ENCODE measurements around the gene REX1BD.

The REX1BD gene

GRCh38 chr19:18620311-18620710, 31.7 kb downstream of the REX1BD start:
- no peak for ATAC-seq
- TF ChIP-seq CSDC2 (CRISPR knock-in tag; IDR thresholded peaks at IDR 0.05) (no peak), POU6F1 (CRISPR knock-in tag; IDR thresholded peaks at IDR 0.05; ENCODE audit: borderline replicate concordance, low read depth) (no peak), CSRNP3 (CRISPR knock-in tag; IDR thresholded peaks at IDR 0.05) (no peak), ZFP3 (CRISPR knock-in tag; IDR thresholded peaks at IDR 0.05) (no peak), ZNF8 (CRISPR knock-in tag; IDR thresholded peaks at IDR 0.05) (no peak), GLIS3 (CRISPR knock-in tag; IDR thresholded peaks at IDR 0.05) (no peak), RARB (CRISPR knock-in tag; IDR thresholded peaks at IDR 0.05) (no peak), ESRRG (CRISPR knock-in tag; IDR thresholded peaks at IDR 0.05) (no peak), OSR1 (CRISPR knock-in tag; IDR thresholded peaks at IDR 0.05) (no peak)
- TF ChIP-seq, protein P1, sequence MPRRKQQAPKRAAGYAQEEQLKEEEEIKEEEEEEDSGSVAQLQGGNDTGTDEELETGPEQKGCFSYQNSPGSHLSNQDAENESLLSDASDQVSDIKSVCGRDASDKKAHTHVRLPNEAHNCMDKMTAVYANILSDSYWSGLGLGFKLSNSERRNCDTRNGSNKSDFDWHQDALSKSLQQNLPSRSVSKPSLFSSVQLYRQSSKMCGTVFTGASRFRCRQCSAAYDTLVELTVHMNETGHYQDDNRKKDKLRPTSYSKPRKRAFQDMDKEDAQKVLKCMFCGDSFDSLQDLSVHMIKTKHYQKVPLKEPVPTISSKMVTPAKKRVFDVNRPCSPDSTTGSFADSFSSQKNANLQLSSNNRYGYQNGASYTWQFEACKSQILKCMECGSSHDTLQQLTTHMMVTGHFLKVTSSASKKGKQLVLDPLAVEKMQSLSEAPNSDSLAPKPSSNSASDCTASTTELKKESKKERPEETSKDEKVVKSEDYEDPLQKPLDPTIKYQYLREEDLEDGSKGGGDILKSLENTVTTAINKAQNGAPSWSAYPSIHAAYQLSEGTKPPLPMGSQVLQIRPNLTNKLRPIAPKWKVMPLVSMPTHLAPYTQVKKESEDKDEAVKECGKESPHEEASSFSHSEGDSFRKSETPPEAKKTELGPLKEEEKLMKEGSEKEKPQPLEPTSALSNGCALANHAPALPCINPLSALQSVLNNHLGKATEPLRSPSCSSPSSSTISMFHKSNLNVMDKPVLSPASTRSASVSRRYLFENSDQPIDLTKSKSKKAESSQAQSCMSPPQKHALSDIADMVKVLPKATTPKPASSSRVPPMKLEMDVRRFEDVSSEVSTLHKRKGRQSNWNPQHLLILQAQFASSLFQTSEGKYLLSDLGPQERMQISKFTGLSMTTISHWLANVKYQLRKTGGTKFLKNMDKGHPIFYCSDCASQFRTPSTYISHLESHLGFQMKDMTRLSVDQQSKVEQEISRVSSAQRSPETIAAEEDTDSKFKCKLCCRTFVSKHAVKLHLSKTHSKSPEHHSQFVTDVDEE (CRISPR knock-in tag; IDR thresholded peaks at IDR 0.05) = no peak

DNA sequence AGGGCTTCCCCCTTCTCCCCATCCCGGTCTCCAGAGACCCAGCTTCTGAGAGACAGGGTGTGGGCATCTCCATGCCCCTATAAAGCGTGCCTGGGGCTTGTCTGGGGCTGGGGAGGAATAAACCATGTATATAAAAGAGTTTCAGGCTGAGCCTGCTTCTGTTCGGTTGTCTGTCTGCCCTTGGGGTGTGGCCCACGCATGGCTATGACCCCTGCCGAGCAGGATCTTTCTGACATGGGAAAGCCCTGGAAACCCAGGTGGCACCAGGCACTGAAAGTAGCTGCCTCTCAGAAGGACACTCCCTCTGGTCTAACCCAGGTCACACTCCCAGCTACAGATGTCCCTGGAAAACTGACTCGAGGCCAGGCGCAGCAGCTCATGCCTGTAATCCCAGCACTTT, 32.3 kb downstream of the REX1BD start:
- no peak for TF ChIP-seq ZNF8 (CRISPR knock-in tag; IDR thresholded peaks at IDR 0.05)
- TF ChIP-seq SNAI2 (CRISPR knock-in tag; IDR thresholded peaks at IDR 0.05) = no peak
- TF ChIP-seq ARNTL (CRISPR knock-in tag; IDR thresholded peaks at IDR 0.05; ENCODE audit: borderline replicate concordance, low read depth) = no peak
- TF ChIP-seq ZC3H10 (CRISPR knock-in tag; IDR thresholded peaks at IDR 0.05) = no peak
- TF ChIP-seq RARB (CRISPR knock-in tag; IDR thresholded peaks at IDR 0.05) = no peak
- ATAC-seq = no peak

DNA sequence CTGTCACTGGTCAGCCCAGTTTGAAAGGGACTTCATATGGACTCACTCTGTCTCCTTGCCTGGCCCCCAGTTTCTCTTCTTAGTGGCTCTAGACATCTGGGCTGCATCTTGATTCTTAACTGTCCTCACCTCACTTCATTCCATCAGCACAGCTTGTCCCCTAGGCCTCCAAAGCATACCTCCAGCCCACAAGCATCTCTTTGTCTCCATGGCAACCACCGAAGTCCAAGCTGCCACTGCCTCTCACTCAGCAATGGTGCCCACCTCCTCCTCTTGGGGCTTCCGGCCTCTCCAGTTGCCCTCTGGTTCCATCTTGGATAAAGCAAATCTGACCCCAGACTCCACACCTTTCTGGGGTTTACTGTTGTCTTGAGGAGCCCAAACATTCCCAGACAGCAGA, 38.3 kb downstream of the REX1BD start:
- TF ChIP-seq PATZ1 (CRISPR knock-in tag; IDR thresholded peaks at IDR 0.05; ENCODE audit: borderline replicate concordance) (no peak), ZNF70 (CRISPR knock-in tag; IDR thresholded peaks at IDR 0.05) (no peak), TOX (CRISPR knock-in tag; IDR thresholded peaks at IDR 0.05; ENCODE audit: borderline replicate concordance) (no peak), ZC3H10 (CRISPR knock-in tag; IDR thresholded peaks at IDR 0.05) (no peak), ESRRG (CRISPR knock-in tag; IDR thresholded peaks at IDR 0.05) (no peak), RARB (CRISPR knock-in tag; IDR thresholded peaks at IDR 0.05) (no peak), ARNTL (CRISPR knock-in tag; IDR thresholded peaks at IDR 0.05; ENCODE audit: borderline replicate concordance, low read depth) (no peak), POU6F1 (CRISPR knock-in tag; IDR thresholded peaks at IDR 0.05; ENCODE audit: borderline replicate concordance, low read depth) (no peak), ZNF8 (CRISPR knock-in tag; IDR thresholded peaks at IDR 0.05) (no peak), CSDC2 (CRISPR knock-in tag; IDR thresholded peaks at IDR 0.05) (no peak), PPARA (CRISPR knock-in tag; IDR thresholded peaks at IDR 0.05; ENCODE audit: borderline replicate concordance) (no peak), SNAI2 (CRISPR knock-in tag; IDR thresholded peaks at IDR 0.05) (no peak), ZFP3 (CRISPR knock-in tag; IDR thresholded peaks at IDR 0.05) (no peak)
- no peak for ATAC-seq
